H1 (cell line): ENCODE results near the gene ARHGAP24. TPM values are rescaled to one million over a fixed set of nuclear protein-coding genes. Genes with fewer than 3 reads are reported as not detected.

Experiments
- CREB1 ChIP-seq: IDR thresholded peaks from 2 replicates; pipeline ENCODE4 v1.6.1; 2012; ENCODE audit warnings: inconsistent platforms
- CTBP2 ChIP-seq: IDR thresholded peaks from 2 replicates; pipeline ENCODE4 v1.7.0; 2011; ENCODE audit warnings: borderline replicate concordance, mild to moderate bottlenecking, moderate library complexity, mixed read lengths, low read length; ENCODE audit not compliant: insufficient read depth, insufficient read length
- EP300 ChIP-seq, 2 experiments: IDR thresholded peaks; 1 replicate in 1 of 2; 2 replicates in 1 of 2; pipeline ENCODE4 v1.6.1; 2011 to 2012; ENCODE audit warnings: low read depth in 2 of 2, low read length in 2 of 2, mild to moderate bottlenecking in 2 of 2, borderline replicate concordance in 1 of 2, inconsistent platforms in 1 of 2, moderate library complexity in 1 of 2
- PHF8 ChIP-seq: fragments of 200-600 bp; sonication (generic); conservative IDR thresholded peaks from 2 replicates; pipeline ENCODE4 v1.7.1; 2012; ENCODE audit warnings: low read depth, mild to moderate bottlenecking, inconsistent platforms, low read length, moderate library complexity
- RAD21 ChIP-seq, 2 experiments: IDR thresholded peaks in 1 of 2; conservative IDR thresholded peaks in 1 of 2; 2 replicates each; pipeline ENCODE4 v1.6.1; 2011; ENCODE audit warnings: low read depth in 2 of 2, low read length in 2 of 2, improper control_type of control experiment in 1 of 2, inconsistent platforms in 1 of 2, mild to moderate bottlenecking in 1 of 2, moderate library complexity in 1 of 2
- SIX5 ChIP-seq: IDR thresholded peaks from 2 replicates; pipeline ENCODE4 v1.6.1; 2011; ENCODE audit warnings: mild to moderate bottlenecking, low read depth, low read length
- TCF12 ChIP-seq: IDR thresholded peaks from 2 replicates; pipeline ENCODE4 v1.6.1; 2011; ENCODE audit warnings: low read depth, mild to moderate bottlenecking, low read length
- polyA plus RNA-seq, 7 experiments: library from polyadenylated mRNA; depleted of rRNA in 3 of 7; stranded (reverse) in 5 of 7; unstranded in 2 of 7; fragments of >200 nt in 5 of 7; fragments of 200-250 nt in 2 of 7; gene quantifications; 1 replicate in 5 of 7; 2 replicates in 1 of 7; 4 replicates in 1 of 7; pipeline versions ENCODE4 v1.2.1 to v1.2.3, GENCODE V29; 2011 to 2013; ENCODE audit warnings: missing spikeins in 2 of 7, mixed read lengths in 2 of 7
- total RNA-seq: library from RNA; stranded (reverse); fragmentation: NEBNext Ultra II Directional; extraction: Animal tissue kit (Norgen Biotek cat#: 25700); gene quantifications from 2 replicates; pipeline ENCODE4 v1.2.1, GENCODE V29; 2021

ARHGAP24 gene
- total and polyA plus RNA-seq, 2 of the 8 experiments (the other 6 are each of a cell fraction or from before 2014, with no cell fraction given) = 0.08 to 0.50 TPM

- TF ChIP-seq SIX5 = no peak
- no peak for TF ChIP-seq EP300 (IDR thresholded peaks at IDR 0.05; ENCODE audit: borderline replicate concordance in 1 of 2, low read depth in 2 of 2, low read length in 2 of 2)
- no peak for TF ChIP-seq PHF8
- TF ChIP-seq CTBP2 = no peak
- no peak for TF ChIP-seq TCF12
- TF ChIP-seq RAD21 (IDR thresholded peaks at IDR 0.05 in 1 of 2, conservative IDR thresholded peaks at IDR 0.05 in 1 of 2; ENCODE audit: low read depth in 2 of 2, low read length in 2 of 2) = no peak
- TF ChIP-seq CREB1 = no peak
Measured at GRCh38 chr4:85671120-85671519, 196.2 kb downstream of the ARHGAP24 start (continued).
